Measurements from ENCODE around the gene ABHD11.

The ABHD11 gene

DNA sequence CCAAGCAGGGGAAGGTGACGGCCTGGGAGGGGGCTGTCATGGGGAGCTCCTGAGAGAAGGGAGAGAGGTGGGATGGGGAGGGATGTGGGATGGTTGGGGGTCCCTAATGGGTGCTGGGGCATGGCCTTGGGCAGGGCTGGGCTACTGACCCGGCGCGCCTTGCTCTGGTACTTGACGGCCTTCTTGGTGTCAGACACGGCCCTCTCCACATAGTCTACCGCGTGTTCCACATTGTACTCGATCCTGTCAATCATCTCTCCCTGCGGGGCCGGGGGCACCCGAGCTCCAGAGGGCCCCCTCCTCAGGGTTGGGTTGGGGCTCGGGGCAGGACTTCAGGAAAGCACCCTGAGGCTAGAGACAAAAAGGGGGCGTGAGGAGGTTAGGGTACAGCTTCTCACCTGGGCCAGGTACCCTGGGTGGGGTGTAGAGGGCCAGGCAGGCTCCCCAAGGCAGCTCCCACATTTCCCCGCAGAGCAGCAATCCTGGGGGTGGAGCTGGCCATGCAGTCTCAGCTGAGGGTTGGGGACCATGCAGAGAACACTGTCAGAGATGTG, 37.9 kb downstream of the ABHD11 start:
- DNase-seq: no peak

GRCh38 chr7:73700069-73700423, 38.6 kb downstream of the ABHD11 start:
- DNase-seq: no peak

DNA sequence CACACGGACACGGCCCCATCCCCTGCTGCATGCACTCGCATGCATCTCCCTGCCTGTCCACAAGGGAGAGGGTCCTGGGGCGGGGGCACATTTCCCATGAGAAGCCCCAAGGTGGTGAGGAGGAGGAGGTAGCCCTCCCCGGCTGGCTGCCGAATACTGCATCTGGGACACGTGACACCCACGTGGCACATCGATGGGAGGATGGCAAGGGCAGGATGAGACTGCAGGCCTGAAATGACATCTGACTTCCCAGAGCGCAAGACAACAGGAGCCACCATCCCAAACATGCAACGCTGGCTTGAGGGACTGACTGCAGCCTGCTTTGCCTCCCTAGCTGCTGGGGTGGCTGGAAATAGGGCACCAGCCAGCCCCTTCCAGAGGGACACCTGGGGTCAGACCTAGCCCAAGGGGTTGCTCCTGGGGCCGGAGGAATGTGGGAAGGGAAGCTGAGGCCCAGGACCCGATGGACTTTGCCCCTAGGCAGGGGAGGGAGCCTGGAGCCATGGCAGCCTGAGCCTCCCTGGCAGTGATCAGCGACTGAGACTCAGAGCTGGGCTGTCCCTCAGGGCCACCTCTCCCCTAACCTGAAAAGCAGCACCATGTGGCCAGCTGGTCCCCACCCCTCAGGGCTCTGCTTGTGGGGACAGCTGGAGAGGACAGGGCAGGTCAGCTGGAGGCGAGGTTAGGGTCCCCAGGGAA, 39.1 kb downstream of the ABHD11 start:
- DNase-seq: no peak

- DNase-seq: no peak
These were observed 40.2 kb downstream of the ABHD11 start for GRCh38 chr7:73698410-73698809.

GRCh38 chr7:73696372-73696771, 42.2 kb downstream of the ABHD11 start:
- no peak for DNase-seq

DNA sequence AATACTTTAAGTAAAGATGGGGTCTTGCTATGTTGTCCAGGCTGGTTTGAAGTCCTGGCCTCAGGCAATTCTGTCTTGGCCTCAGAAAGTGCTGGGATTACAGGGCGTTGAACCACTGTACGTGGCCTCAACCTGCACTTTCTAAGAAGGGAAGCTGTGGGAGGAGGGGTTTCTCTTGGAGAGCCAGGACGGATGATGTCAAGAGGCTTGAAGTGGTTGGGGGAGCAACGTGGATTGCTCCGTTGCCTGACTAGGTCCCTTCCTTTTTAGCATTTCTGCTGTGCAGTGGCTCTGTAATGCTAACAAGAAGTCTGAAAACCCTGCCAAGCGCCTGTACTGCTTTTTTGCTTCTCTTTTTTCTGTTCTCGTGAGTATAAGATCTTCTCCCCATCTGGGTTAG, 48.0 kb downstream of the ABHD11 start:
- DNase-seq: no peak

GRCh38 chr7:73688288-73688687, 50.3 kb downstream of the ABHD11 start:
- DNase-seq: no peak

Measured in NCI-H774 (cell line).